ENCODE data around the gene AGR2. TPM values are rescaled to one million over a fixed set of nuclear protein-coding genes. Genes with fewer than 3 reads are reported as not detected.

Gene AGR2
- total RNA-seq, 1 experiment from 2014 or later = not detected

GRCh38 chr7:16764942-16765341, 39.9 kb downstream of the AGR2 start:
- no TSS peak for BruUV-seq (replicated peaks)
- ChIA-PET POLR2A (ENCODE audit: low non-redundant PET) (no interaction called here), CTCF (no interaction called here)
- Histone ChIP-seq H3K27ac (ENCODE audit: low read depth, low read length, poor library complexity, severe bottlenecking) (no peak overlapping the region), H3K4me1 (ENCODE audit: insufficient read depth, low read length, poor library complexity, severe bottlenecking) (peaks cover 16% of the 10 kb centered on the region), H3K4me3 (ENCODE audit: low read depth, low read length, poor library complexity, severe bottlenecking) (no peak overlapping the region), H3K36me3 (ENCODE audit: insufficient read depth, low read length, poor library complexity, severe bottlenecking) (peaks cover 6% of the 10 kb centered on the region), H3K27me3 (replicated peaks; ENCODE audit: insufficient read depth, low read depth, low read length, poor library complexity) (no peaks in the 10 kb centered on the region), H3K9me3 (ENCODE audit: low read depth, low read length, poor library complexity, severe bottlenecking) (peaks cover 4% of the 10 kb centered on the region)
- intact Hi-C loops (cut with micrococcal nuclease; ENCODE audit: unreplicated experiment) = no loop called here
- TF ChIP-seq EZH2 (IDR thresholded peaks at IDR 0.05; ENCODE audit: borderline replicate concordance, low read depth, low read length, poor library complexity, severe bottlenecking) = no peak
- TF ChIP-seq, protein P1, sequence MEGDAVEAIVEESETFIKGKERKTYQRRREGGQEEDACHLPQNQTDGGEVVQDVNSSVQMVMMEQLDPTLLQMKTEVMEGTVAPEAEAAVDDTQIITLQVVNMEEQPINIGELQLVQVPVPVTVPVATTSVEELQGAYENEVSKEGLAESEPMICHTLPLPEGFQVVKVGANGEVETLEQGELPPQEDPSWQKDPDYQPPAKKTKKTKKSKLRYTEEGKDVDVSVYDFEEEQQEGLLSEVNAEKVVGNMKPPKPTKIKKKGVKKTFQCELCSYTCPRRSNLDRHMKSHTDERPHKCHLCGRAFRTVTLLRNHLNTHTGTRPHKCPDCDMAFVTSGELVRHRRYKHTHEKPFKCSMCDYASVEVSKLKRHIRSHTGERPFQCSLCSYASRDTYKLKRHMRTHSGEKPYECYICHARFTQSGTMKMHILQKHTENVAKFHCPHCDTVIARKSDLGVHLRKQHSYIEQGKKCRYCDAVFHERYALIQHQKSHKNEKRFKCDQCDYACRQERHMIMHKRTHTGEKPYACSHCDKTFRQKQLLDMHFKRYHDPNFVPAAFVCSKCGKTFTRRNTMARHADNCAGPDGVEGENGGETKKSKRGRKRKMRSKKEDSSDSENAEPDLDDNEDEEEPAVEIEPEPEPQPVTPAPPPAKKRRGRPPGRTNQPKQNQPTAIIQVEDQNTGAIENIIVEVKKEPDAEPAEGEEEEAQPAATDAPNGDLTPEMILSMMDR (conservative IDR thresholded peaks at IDR 0.05; ENCODE audit: low read depth, low read length) = no peak
- no peak for DNase-seq (ENCODE audit: low spot score)

DNA sequence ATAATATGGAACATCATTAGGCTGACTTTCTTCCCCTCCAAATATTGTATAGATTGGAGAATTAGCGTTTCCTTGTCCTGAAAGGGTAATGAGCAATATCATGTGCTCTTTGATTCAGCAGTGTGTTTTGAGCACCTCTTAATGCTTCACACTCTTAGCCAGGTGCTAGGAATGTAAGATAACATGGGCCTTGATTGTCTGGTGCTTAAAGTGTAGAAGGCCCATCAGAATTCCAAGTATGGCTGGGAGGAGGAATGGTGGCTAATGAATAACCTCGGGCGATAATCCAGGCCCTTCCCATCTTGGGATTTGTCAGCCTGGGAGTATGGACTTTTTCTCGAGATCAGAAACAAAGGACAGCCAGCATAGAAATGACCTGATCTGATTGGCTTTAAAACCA, 42.6 kb downstream of the AGR2 start:
- TF ChIP-seq EZH2 (IDR thresholded peaks at IDR 0.05; ENCODE audit: borderline replicate concordance, low read depth, low read length, poor library complexity, severe bottlenecking) = no peak
- TF ChIP-seq, protein P1 (conservative IDR thresholded peaks at IDR 0.05; ENCODE audit: low read depth, low read length) = no peak
- Histone ChIP-seq H3K9me3 (ENCODE audit: low read depth, low read length, poor library complexity, severe bottlenecking) (no peaks in the 10 kb centered on the region), H3K36me3 (ENCODE audit: insufficient read depth, low read length, poor library complexity, severe bottlenecking) (no peaks in the 10 kb centered on the region), H3K4me1 (ENCODE audit: insufficient read depth, low read length, poor library complexity, severe bottlenecking) (peaks cover 16% of the 10 kb centered on the region), H3K27me3 (replicated peaks; ENCODE audit: insufficient read depth, low read depth, low read length, poor library complexity) (no peaks in the 10 kb centered on the region), H3K27ac (ENCODE audit: low read depth, low read length, poor library complexity, severe bottlenecking) (no peak overlapping the region), H3K4me3 (ENCODE audit: low read depth, low read length, poor library complexity, severe bottlenecking) (no peak overlapping the region)
- CTCF ChIA-PET = no interaction called here
- DNase-seq (ENCODE audit: low spot score) = no peak
- POLR2A ChIA-PET (ENCODE audit: low non-redundant PET) = no interaction called here
- intact Hi-C loops (cut with micrococcal nuclease; ENCODE audit: unreplicated experiment) = no loop called here
- no TSS peak for BruUV-seq (replicated peaks)

DNA sequence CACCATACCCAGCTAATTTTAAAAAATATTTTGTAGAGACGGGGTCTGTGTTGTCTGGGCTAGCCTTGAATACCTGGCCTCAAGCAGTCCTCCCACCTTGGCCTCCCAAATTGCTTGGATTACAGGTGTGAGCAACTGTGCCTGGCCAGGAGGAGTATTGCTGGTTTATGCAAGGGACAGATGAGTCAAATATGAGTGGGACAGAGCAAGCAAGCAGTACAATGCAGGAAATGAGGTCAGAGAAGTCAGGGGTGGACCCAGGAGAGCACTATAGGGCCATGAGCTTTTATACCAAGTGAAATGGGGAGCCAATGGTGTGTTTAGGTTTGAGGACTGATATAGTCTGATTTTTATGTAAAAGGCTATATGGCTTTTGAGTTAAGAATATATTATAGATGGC, 45.0 kb downstream of the AGR2 start:
- Histone ChIP-seq H3K27me3 (replicated peaks; ENCODE audit: insufficient read depth, low read depth, low read length, poor library complexity) (no peaks in the 10 kb centered on the region), H3K27ac (ENCODE audit: low read depth, low read length, poor library complexity, severe bottlenecking) (no peak overlapping the region), H3K4me1 (ENCODE audit: insufficient read depth, low read length, poor library complexity, severe bottlenecking) (peaks cover 25% of the 10 kb centered on the region), H3K4me3 (ENCODE audit: low read depth, low read length, poor library complexity, severe bottlenecking) (no peak overlapping the region), H3K36me3 (ENCODE audit: insufficient read depth, low read length, poor library complexity, severe bottlenecking) (no peaks in the 10 kb centered on the region), H3K9me3 (ENCODE audit: low read depth, low read length, poor library complexity, severe bottlenecking) (no peaks in the 10 kb centered on the region)
- DNase-seq (ENCODE audit: low spot score) = no peak
- intact Hi-C loops (cut with micrococcal nuclease; ENCODE audit: unreplicated experiment) = no loop called here
- CTCF ChIA-PET = no interaction called here
- TF ChIP-seq, protein P1 (conservative IDR thresholded peaks at IDR 0.05; ENCODE audit: low read depth, low read length) = no peak
- BruUV-seq (replicated peaks) = no TSS peak
- POLR2A ChIA-PET (ENCODE audit: low non-redundant PET) = no interaction called here
